ENCODE data around the gene IL25. TPM values are rescaled to one million over a fixed set of nuclear protein-coding genes. Genes with fewer than 3 reads are reported as not detected.
A peak's percentile ranks its signal among the peaks of the same experiment; 100 is the strongest.

Gene IL25
- total and polyA plus RNA-seq, 2 of the 8 experiments (the other 6 are each of a cell fraction or from before 2014, with no cell fraction given): not detected

DNA sequence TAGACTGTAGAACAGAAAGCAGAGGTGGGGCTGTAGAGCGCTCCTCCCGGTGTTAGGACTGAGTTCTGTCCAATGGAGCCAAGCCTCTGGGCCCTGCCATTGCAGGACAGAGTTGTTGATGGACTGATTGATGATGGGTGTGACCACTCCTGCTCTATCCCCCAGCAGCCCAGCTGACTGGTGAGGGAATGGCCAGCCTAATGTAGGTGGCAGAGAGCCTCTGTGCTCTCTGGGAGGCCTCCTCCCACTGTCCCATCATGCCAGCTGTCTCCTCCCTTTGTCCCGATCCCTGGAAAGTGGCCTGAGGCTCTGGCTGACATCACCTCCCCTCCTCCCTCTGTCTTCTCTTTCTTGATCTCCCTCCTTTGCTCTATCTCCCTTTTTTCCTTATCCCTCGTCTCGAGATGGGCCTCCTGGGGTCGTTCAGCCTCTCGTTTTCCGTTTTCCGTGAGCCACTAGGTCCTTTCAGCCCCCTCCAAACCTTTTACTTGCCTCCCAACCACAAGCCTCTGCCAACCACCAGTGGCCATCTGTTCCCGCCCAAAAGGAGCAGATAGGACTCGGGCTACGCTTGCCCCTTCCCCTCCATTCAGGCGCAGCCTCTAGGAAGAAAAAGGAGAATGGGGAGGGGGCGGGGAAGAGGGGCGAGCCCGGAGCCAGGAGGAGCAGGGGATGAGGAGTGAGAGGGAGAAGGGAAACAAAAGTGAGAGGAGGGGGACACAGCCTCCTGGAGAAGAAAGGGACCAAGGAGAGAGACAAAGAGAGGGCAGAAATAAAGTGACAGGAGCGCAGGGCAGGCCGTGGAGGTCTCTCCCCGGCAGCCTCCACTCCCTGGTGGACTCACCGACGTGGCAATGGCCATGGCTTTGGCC, 8.2 kb upstream of the IL25 start (continued):
- TF ChIP-seq CHD7 (IDR thresholded peaks at IDR 0.05; ENCODE audit: insufficient replicate concordance, low read length) (no peak), SAP30 (IDR thresholded peaks at IDR 0.05; ENCODE audit: insufficient read depth, insufficient replicate concordance, low read length) (peak; percentile 61), TAF7 (optimal IDR thresholded peaks at IDR 0.05; ENCODE audit: borderline replicate concordance, low read depth, low read length) (peak; percentile 60), POLR2A (IDR thresholded peaks at IDR 0.05; ENCODE audit: control extremely low read depth in 1 of 2, low read depth in 2 of 2, low read length in 2 of 2) (peak in 1 of 2 experiments; percentile 44; a peak in 1 of 3 replicates), GTF2F1 (IDR thresholded peaks at IDR 0.05; ENCODE audit: borderline replicate concordance, low read depth, low read length) (0 out of 2 replicates have a peak, but pooled peaks have one; percentile 13), JUND (IDR thresholded peaks at IDR 0.05; ENCODE audit: low read length) (no peak), RBBP5 (IDR thresholded peaks at IDR 0.05; ENCODE audit: borderline replicate concordance, low read depth, low read length) (no peak), TBP (IDR thresholded peaks at IDR 0.05; ENCODE audit: low read depth, low read length) (0 out of 2 replicates have a peak, but pooled peaks have one; percentile 39), CHD1 (IDR thresholded peaks at IDR 0.05; ENCODE audit: low read depth, low read length) (no peak), SUZ12 (IDR thresholded peaks at IDR 0.05; ENCODE audit: low read length) (no peak)

Measured in H1 (cell line).